Measurements from ENCODE around the gene MYMK.
A peak's percentile ranks its signal among the peaks of the same experiment; 100 is the strongest.

The MYMK gene

DNA sequence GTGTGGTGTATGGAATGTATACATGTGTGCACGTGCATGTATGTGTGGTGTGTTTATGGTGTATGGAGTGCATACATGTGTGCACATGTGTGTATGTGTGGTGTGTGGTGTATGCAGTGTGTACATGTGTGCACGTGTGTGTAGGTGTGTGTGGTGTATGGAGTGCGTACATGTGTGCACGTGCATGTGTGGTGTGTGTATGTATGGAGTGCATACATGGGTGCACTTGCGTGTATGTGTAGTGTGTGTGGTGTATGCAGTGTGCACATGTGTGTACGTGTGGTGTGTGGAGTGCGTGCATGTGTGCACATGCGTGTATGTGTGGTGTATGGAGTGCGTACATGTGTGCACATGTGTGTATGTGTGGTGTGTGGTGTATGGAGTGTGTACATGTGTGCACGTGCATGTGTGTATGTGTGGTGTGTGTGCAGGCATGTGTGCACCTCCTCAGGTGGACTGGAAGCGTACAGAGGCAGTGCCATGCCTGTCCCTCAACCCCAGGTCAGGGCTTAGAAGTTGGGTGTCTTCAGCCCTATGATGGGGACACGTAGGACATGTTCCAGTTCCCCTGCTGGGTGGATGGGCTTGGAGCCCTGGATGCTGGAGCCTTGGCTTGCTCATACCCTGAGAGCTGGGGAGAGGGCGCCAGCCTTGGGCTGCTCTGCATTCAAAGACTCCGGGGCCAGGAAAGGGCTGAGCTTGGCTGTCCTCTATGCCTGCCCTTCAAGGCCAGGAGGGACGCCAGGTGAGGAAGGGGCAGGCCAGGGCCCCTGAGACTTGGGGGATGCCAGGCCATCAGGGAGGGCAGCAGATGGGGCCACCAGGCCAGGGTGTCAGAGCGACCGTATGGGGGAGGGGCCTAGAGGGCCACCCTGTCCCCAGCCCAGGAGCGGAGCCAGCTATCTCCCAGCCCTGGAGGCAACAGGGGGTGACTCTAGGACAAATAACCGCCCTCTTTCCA, 12.2 kb downstream of the MYMK start:
- peaks cover 12% of the 10 kb centered on the region for H3K4me1 Mint-ChIP-seq
- H3K9me3 Mint-ChIP-seq, result no peaks in the 10 kb centered on the region
- no peak for DNase-seq
- no peak overlapping the region for H3K27ac Mint-ChIP-seq
- no peak overlapping the region for H3K4me3 Mint-ChIP-seq
- no peaks in the 10 kb centered on the region for H3K36me3 Mint-ChIP-seq
- H3K27me3 Mint-ChIP-seq, result no peaks in the 10 kb centered on the region
- CTCF ChIA-PET, result no interaction called here

DNA sequence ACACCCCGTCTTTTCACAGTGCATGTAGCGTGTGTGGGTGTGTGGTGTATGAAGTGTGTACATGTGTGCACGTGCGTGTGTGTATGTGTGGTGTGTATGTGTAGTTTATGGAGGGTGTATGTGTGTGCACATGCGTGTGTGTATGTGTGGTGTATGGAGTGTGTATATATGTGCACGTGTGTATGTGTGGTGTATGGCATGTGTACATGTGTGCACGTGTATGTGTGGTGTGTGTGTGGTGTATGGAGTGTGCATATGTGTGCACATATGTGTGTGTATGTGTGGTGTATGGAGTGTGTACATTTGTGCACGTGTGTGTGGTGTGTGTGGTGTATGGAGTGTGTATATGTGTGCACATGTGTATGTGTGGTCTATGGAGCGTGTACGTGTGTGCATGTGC, 13.2 kb downstream of the MYMK start:
- H3K9me3 Mint-ChIP-seq, result no peaks in the 10 kb centered on the region
- H3K36me3 Mint-ChIP-seq, result no peaks in the 10 kb centered on the region
- no peak overlapping the region for H3K4me3 Mint-ChIP-seq
- CTCF ChIA-PET, result no interaction called here
- H3K27me3 Mint-ChIP-seq, result no peaks in the 10 kb centered on the region
- DNase-seq, result no peak
- peaks cover 12% of the 10 kb centered on the region for H3K4me1 Mint-ChIP-seq
- no peak overlapping the region for H3K27ac Mint-ChIP-seq

DNA sequence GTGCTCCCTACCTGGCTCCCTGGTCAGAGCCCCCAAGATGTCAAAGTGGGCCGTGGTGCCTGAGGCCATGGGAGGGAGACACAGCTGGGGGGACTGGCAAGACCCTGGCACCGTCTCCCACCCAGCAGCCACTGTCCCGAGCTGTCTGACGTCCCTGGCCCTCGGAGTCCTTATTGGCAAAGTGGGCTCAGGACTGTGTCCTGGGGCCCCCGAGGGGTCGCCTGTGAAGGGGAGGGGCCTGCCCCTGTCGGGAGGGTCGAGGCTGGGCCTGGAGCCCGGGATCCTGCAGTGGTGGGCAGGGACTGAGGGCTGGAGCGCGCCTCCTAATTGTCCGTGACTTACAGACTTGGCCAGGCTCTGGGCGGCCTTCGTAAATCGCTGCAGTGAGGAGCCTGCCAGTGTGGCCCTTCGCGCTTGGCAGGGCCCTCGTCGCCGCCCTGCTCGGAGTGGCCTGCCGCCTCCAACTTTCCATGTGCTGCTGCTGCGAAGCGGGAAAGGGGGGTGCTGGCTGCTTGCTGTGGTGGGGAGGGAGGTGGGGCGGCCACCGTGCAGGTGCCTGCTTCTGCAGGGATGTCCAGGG, 13.7 kb downstream of the MYMK start:
- Mint-ChIP-seq H3K27ac (no peak overlapping the region), H3K9me3 (no peaks in the 10 kb centered on the region), H3K4me3 (no peak overlapping the region), H3K27me3 (no peaks in the 10 kb centered on the region), H3K36me3 (no peaks in the 10 kb centered on the region), H3K4me1 (peaks cover 12% of the 10 kb centered on the region)
- DNase-seq, result no peak
- CTCF ChIA-PET, result no interaction called here

DNA sequence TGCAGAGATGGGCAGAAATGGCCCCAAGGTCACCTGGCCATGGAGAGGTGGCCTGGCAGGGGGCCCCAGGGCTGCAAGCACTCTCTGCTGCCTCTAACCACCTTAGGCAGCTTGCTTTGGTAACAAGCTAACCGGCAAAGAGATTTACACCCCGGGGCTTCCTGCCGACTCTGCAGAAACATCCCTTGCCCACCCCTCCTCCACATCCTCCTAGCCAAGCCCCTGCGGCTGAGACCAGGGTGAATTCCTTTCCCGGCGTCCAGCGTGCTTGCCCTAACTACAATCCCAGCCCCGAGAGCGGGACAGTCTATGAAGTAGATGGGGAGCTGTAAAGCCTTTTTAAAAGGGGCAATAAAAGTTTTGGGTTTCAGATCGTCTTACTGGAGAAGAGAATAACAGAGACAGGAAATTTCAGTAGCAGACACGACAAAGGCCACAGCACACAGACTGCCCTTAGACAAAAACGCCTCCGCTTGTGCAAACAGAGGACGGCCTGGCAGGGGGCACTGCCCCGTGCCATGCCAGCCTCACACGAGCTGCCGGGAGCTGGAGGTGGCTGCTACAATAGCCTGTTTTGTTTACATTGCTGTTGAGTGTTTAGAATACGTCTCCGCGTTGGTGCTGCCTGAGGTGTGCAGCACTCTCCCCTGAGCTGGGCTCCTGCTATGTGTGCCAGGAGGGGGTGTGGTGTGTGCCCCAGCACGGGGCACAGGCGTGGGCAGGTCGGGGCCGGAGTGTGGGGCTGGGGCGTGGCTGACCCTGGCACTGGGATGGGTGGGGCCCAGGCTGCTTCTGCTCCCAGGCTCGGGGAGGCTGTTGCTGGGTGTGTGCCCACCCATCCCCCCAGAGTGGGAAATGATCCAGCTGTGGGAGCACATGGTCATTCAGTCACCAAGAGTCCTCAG, 15.3 kb downstream of the MYMK start:
- CTCF ChIA-PET, result interaction anchor here (0.9 kb wide), 1 partner anchor 154 kb away, joined by 3 read pairs; no protein-coding TSS in a partner anchor
- Mint-ChIP-seq H3K9me3 (no peaks in the 10 kb centered on the region), H3K27ac (peak overlapping the region; percentile 85), H3K4me1 (peaks cover 12% of the 10 kb centered on the region), H3K36me3 (no peaks in the 10 kb centered on the region), H3K27me3 (no peaks in the 10 kb centered on the region), H3K4me3 (peak overlapping the region; percentile 56)
- peak; percentile 50 for DNase-seq

DNA sequence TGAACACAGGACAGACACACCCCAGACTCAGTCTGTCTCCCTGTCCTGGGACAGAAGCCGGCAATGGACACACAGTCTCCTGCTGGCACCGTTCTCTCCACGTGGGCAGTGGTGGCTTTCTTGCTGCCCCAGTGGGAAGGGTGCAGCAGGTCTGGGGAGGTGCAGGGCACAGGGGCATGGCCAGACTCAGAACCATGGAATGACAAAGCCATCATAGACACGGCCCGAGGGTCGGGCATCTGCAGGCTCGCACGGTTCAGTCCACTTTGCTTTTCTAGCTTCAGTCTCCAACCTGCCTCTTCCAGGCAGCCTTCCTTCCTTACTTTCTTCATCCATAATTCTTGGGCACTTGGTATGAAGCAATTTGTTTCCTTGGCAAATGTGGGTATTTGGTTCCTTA, 16.7 kb downstream of the MYMK start:
- no peak overlapping the region for H3K27ac Mint-ChIP-seq
- CTCF ChIA-PET, result no interaction called here

DNA sequence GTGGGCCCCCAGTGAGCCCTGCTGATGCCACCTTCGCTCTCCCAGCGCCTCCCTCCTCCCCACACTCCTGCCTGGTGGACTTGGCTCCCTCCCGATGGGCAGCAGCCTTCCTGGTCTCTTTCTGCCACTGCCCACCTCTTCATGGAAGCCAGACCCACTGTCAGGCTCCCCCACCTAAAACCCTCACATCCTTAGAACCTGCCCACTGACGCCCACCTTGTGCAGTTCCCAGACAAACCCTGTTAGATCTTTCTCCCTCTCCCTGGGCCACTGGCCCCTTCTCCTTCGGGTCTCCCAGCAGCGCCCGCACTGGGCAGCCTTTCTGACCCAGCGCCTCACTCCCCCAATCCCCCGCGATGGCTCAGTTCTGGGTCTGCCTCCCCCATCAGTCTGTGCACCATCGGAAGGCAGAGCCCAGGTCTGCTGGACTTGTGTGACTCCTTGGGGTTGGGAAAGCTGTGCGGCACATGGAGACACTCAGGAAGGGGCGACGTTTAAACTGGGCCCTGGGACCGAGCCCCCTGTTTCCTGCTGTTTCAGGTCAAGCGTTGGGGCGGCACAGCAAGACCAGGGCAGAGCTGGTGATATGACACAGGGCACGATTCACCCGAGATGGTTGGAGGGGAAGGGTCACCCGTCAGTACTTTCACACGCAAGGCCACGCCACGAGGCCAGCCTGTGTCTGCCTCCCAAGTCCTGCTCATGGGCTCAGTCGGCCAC, 17.4 kb downstream of the MYMK start:
- CTCF ChIA-PET, result interaction anchor here (0.6 kb wide), 1 partner anchor 433 kb away, joined by 4 read pairs; no protein-coding TSS in a partner anchor
- peaks cover 6% of the 10 kb centered on the region for H3K27me3 Mint-ChIP-seq
- peaks cover 12% of the 10 kb centered on the region for H3K4me1 Mint-ChIP-seq
- DNase-seq, result no peak
- no peaks in the 10 kb centered on the region for H3K36me3 Mint-ChIP-seq
- peaks cover 3% of the 10 kb centered on the region for H3K9me3 Mint-ChIP-seq
- H3K27ac Mint-ChIP-seq, result no peak overlapping the region
- no peak overlapping the region for H3K4me3 Mint-ChIP-seq

More for the DNA sequence above, 16.7 kb downstream of the MYMK start:
- Mint-ChIP-seq H3K9me3 (no peaks in the 10 kb centered on the region), H3K4me3 (no peak overlapping the region), H3K4me1 (peaks cover 12% of the 10 kb centered on the region), H3K36me3 (no peaks in the 10 kb centered on the region), H3K27me3 (peaks cover 6% of the 10 kb centered on the region)
- no peak for DNase-seq

DNA sequence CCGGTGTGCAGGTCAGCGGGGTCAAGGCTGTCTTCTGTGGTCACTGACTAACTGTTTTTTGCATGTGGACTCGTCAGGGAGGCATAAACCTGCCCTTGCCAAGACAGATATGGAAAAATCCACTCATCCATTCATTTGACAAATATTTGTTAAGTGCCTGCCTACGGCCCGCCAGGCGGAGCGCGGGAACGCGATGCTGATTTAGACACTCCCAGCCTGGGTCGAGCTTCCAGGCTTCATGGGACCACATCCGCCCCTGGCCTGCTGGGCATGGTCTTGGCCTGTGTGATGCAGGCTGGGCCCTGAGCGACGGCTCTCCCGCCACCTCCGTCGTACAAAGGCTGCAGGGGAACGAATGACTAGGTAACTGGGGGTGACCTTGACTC, 18.1 kb downstream of the MYMK start:
- CTCF ChIA-PET, result interaction anchor here (0.6 kb wide), 1 partner anchor 432 kb away, joined by 4 read pairs; no protein-coding TSS in a partner anchor
- Mint-ChIP-seq H3K4me1 (peaks cover 12% of the 10 kb centered on the region), H3K36me3 (no peaks in the 10 kb centered on the region), H3K4me3 (no peak overlapping the region), H3K27me3 (peaks cover 6% of the 10 kb centered on the region), H3K27ac (no peak overlapping the region), H3K9me3 (peaks cover 11% of the 10 kb centered on the region)
- no peak for DNase-seq

DNA sequence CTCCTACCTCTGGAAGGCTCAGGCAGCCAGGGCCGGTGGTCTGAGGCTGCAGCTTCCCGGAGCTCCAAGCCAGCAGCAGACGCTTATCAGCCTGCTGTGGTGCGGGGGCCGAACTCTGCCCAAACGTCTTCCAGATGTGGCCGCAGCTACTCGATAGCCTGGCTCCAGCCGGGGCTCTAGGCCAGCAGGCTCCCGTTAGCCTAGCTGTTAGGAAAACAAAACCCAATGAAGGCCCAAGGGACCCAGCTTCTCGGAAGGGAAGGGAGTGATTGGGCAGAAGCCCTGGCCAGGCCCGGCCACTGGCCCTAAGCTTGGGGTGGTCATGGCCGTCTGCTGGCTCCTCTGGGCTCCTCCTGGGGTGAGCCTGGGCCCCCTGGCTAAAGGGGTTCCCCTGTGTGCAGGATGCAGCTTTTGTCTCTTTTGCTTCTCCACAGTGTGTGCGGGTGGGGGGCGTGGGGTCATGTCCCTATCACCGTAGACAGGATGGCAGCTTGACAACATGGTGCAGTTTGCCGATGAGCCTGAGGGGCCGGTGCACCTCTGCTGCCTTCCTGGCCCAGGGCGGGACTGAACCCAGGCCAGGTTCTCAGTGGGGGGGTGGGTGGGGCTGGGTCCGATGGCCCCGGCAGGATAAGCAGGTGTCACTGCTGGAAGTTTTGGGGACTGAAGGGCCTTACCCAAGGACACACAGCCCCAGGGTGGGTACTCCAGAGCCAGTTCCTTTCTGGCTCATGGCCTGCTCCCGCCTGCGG, 18.7 kb downstream of the MYMK start:
- no peak overlapping the region for H3K27ac Mint-ChIP-seq
- no peak for DNase-seq
- peaks cover 11% of the 10 kb centered on the region for H3K27me3 Mint-ChIP-seq
- CTCF ChIA-PET, result no interaction called here
- H3K9me3 Mint-ChIP-seq, result peaks cover 17% of the 10 kb centered on the region
- H3K36me3 Mint-ChIP-seq, result no peaks in the 10 kb centered on the region
- H3K4me1 Mint-ChIP-seq, result peaks cover 12% of the 10 kb centered on the region
- H3K4me3 Mint-ChIP-seq, result no peak overlapping the region

DNA sequence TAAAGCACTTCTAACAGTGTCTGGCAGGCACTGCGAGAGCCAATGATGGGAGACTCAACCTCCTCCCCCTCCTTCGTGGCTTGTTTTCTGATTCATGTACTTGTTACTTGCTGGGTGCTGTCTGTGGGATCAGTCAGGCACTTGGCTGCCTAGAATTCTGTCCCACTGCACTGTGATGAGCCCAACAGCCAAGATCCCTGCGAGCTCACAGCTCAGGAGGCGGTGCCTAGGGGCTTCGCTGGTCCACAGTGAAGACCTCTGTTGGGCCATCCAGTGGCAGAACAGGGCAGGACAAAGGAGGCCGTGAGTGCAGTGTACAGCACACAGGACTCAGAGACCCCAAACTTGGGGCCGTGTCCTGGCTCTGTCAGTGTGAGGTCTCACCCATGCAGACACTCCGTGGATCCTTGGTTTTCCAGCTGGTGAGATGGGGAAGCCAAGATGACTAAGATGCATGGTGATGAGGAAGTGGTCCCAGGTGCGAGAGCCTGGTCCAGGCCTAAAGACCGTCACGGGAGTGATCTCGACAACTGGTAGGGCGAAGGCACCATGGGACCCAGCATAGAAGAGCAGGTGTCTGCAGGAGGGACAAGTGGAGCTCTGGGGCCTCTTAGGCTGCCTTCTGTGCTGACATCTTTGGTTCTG, 19.5 kb downstream of the MYMK start:
- no peak for DNase-seq

DNA sequence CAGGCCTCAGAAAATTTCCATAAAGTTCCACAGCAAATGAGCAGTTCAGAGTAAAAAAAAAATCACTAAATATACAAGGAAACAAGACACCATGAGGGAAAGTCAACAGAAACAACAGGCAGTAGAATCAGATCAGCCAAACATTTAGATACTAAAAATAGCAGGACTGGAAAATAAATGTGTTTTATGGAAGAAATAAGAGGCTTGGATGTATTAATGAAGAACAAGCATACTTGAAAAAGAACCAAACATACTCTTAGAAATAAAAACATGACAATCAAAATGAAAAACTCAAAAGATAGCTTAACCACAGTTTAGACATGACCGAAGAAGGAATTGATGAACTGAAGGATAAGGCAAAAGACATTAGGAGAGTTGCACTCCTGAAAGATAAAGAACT, 22.6 kb downstream of the MYMK start:
- H3K27me3 Mint-ChIP-seq, result peaks cover 14% of the 10 kb centered on the region
- H3K4me3 Mint-ChIP-seq, result no peak overlapping the region
- H3K36me3 Mint-ChIP-seq, result no peaks in the 10 kb centered on the region
- H3K9me3 Mint-ChIP-seq, result peaks cover 24% of the 10 kb centered on the region
- DNase-seq, result no peak
- H3K4me1 Mint-ChIP-seq, result no peaks in the 10 kb centered on the region
- H3K27ac Mint-ChIP-seq, result no peak overlapping the region
- CTCF ChIA-PET, result no interaction called here

More for the DNA sequence above, 19.5 kb downstream of the MYMK start:
- CTCF ChIA-PET, result no interaction called here
- H3K36me3 Mint-ChIP-seq, result no peaks in the 10 kb centered on the region
- H3K9me3 Mint-ChIP-seq, result peaks cover 17% of the 10 kb centered on the region
- H3K4me3 Mint-ChIP-seq, result no peak overlapping the region
- peaks cover 11% of the 10 kb centered on the region for H3K27me3 Mint-ChIP-seq
- H3K4me1 Mint-ChIP-seq, result peaks cover 12% of the 10 kb centered on the region
- H3K27ac Mint-ChIP-seq, result no peak overlapping the region

DNA sequence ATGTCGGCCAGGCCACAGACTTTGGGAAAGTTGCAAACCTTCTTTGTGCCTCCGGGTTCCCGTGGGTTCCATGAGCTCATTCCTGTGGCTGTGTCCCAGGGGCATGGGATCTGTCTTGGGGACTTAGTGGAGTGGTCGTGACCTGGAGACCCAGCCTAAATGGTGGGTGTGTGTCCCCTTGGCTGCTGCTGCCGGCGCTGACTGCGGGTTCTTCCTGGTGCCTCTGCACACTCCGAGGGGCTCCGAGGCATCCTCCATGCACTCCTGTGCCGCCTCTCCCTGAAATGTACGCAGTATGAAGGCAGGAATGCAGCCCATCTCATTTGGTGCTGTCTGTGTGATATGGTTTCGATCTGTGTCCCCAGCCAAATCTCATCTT, 24.9 kb downstream of the MYMK start:
- no peak for DNase-seq
- Mint-ChIP-seq H3K27ac (no peak overlapping the region), H3K4me3 (no peak overlapping the region), H3K27me3 (peaks cover 14% of the 10 kb centered on the region), H3K36me3 (no peaks in the 10 kb centered on the region), H3K4me1 (no peaks in the 10 kb centered on the region), H3K9me3 (peaks cover 24% of the 10 kb centered on the region)
- CTCF ChIA-PET, result interaction anchor here (0.7 to 1.4 kb wide), 2 partner anchors 13 to 16 kb away, joined by 3 to 6 read pairs; no protein-coding TSS in a partner anchor

DNA sequence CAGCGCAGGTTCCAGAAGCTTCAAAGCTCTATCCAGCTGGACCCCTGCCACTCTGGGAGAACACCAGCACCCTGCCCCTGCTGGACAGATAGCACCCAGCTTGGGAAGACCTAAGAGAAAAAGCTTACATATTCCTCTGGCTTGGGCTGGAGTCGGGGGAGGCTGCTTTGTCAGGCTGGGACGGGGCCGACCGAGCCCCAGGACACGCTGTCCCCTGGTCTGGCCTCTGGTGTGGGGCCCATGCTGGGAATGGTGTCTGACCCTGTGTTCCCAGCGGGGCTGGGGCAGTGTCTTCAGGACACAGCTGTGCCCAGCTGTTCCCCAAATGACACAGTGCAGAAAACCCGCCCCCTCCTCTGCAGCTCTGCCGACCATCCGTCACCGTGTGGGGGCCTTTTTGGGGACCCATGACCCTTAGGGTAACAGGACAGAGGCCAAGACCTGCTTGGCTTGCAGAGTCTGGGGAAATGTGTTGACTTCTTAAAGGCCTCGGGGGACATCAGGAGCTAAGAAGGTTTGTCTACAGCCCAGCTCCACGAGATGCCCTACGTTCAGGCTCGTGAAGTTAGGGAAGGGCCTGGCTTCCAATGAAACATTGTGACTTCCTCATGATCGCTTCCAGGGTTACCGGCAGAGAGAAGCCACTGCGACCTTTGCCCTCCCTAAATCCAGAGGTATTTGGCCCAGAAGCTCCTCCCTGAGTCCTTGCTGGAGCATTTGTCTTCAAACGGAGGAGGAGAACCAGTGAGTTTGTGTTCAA, 25.4 kb downstream of the MYMK start:
- no peaks in the 10 kb centered on the region for H3K36me3 Mint-ChIP-seq
- H3K4me3 Mint-ChIP-seq, result no peak overlapping the region
- H3K27ac Mint-ChIP-seq, result no peak overlapping the region
- H3K9me3 Mint-ChIP-seq, result peaks cover 24% of the 10 kb centered on the region
- DNase-seq, result no peak
- H3K27me3 Mint-ChIP-seq, result peaks cover 14% of the 10 kb centered on the region
- no peaks in the 10 kb centered on the region for H3K4me1 Mint-ChIP-seq
- CTCF ChIA-PET, result interaction anchor here (0.7 to 1.4 kb wide), 2 partner anchors 12 to 17 kb away, joined by 3 to 6 read pairs; no protein-coding TSS in a partner anchor
